Germinal center (tissue), 1 donor: ENCODE measurements around the gene NLRP7.

Experiments
- DNase-seq: peaks from one replicate; pipeline ENCODE4 v3.0.0; 2012; ENCODE audit warnings: mixed read lengths, low spot score

Gene NLRP7

DNA sequence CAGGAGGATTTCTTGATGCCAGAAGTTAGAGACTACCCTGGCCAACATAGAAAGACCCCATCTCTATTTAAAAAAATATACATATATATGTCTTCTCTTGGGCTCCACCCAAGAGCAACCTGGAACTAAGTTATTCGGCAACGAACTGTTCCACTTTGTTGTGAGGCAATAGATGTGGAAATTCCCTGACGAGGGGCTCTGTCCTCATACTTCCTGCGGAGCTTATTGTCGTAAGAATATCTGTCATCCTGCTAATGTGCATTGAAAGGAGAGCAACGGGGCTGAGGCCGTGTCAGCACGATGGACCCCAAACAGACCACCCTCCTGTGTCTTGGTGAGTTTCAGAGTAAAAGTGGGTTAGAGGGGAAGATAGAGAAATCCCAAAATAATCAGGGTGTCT, 73.3 kb downstream of the NLRP7 start, which contains the start of gene FCAR:
Gene FCAR (plus strand): TSS at position 246 of the 400 bp plus-strand sequence. CDS start 55 bp downstream, at position 301.
- DNase-seq = no peak
